HT1080 (cell line): Measurements from ENCODE around the gene IFNG. TPM values are rescaled to one million over a fixed set of nuclear protein-coding genes. Genes with fewer than 3 reads are reported as not detected.

Experiments used
- DNase-seq: peaks from one replicate; pipeline ENCODE4 v3.0.0-alpha.2; 2015; ENCODE audit warnings: low read depth
- total RNA-seq: library from RNA; depleted of rRNA; stranded (reverse); fragments of >200 nt; shearing (Covaris generic); gene quantifications from 2 replicates; pipeline ENCODE4 v1.2.3, GENCODE V29; 2014

IFNG gene
- total RNA-seq, 1 experiment from 2014 or later: not detected

DNA sequence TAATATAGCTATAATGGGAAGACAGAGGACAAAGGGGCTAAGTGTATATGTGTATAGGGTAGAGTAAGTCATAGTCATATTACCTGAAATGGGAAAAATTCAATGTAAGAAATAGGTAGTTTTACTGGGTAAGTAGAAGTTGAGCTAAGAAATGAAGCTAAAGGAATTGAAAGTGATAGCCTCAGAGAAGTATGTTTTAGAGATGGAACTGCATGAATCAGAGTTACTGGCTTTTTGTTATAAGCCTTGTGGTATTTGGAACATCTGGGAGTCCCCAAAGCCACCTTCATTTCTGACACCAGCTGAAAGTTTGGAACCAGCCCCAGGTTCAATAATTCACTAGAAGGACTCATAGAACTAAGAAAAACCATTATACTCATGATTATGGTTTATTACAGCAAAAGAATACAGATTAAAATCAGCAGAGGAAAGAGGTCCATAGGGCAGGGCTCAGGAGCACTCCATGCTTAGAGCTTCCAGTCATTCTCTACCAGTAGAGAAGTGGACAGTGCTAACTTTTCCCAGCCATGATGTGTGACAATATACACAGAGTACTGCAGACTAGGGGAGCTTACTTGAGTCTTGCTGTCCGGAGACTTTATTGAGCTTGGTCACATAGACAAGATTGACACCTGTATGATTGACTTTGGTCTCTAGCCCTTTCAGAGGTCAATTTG is 9.8 kb upstream of the IFNG start:
- no peak for DNase-seq

DNA sequence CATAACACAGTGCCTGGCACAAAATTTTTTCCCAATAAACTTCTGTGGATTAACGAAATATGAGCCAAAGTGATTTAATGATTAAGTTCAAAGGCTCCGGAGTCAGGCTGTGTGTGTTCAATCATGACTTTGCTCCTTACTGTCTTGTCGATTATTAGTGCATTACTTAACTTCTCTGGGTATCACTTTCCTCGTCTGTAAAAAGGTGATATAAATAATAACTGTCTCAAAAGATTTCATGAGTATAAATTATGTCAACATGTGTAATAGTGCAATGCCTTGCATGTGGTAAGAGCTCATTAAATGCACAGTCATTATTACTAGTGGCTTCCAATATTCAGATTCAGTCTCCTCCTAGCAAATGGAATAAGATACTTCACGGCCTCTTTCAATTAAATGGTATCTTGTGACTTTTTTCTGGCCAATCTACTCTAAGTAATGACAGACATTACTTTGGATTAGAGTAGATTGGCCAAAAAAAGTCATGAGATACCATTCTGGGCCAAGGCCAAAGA is 6.8 kb upstream of the IFNG start:
- no peak for DNase-seq

DNA sequence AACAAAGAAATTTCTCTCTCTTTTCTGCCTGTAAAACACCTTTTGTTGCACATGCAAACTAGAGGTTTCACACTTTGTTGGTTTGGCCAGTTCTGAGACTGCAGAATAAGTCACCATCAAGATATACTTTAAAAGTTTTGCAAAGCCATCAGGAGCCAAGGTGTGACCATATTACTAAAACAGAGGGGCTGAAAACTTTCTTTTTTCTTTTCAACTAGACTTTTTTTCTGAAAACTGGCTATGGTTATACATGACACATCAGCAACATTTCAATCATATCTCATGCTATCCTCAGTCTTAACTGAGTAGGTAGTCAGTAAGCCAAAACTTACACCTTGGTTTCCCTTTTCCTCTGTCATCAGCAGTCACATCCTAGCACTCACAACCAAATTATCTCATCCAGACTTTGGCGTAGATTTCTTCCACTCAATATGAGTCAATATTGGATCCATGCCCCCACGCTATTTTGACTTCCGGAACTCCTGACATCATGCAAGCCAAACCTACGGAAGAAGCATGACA is 4.1 kb upstream of the IFNG start:
- DNase-seq: peak; percentile 46

DNA sequence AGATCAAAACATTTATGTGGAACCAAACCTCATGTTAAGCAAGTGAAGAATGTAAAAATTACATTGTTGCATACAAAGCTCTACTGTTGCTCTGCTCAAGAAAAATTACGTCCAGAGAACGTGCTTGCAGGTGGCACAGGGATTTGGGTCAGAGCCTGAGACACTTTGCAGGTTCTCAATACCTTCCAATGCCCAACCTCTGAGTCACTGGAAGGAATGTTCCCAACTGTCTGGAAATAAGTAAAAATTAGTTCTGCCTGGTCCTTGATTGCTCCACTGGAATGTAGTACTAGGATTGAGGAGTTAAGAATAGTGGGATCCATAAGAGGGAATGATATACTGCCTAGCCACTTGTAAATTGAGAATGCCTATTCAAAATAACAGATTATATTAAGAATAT is 2.8 kb upstream of the IFNG start:
- DNase-seq: no peak

DNA sequence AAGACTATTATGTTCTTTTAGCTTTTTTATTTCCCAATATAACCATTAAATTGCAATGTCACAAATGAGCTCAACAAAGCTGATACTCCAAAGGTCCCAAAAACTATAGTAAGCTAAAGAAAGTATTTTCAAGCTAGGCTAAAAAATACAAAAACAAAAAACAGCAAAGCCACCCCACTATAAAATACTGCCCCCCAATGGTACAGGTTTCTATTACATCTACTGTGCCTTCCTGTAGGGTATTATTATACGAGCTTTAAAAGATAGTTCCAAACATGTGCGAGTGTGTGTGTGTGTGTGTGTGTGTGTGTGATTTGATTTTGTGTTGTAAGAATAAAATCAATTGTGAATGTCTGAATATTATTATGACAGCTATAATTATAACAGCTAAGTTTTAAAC is 1.1 kb downstream of the IFNG start:
- DNase-seq: no peak

DNA sequence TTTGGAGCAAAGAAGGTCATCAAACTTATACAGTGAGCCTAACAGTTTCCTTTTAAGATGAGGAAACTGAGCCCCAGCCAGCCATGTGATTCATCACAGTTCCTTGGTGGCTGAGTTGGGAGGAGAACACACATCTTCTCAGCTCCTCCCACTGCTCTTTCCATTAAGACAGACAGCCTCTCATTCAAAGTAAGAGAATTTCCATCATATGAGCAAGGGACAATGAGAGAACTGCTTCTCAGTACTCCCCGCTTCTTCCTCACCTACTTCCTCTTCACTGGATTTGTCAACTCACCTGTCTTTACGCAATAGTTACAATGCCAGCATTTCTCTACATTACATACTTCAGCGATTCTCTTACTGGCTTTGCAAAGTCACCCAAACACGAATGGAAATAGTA is 2.2 kb downstream of the IFNG start:
- no peak for DNase-seq

DNA sequence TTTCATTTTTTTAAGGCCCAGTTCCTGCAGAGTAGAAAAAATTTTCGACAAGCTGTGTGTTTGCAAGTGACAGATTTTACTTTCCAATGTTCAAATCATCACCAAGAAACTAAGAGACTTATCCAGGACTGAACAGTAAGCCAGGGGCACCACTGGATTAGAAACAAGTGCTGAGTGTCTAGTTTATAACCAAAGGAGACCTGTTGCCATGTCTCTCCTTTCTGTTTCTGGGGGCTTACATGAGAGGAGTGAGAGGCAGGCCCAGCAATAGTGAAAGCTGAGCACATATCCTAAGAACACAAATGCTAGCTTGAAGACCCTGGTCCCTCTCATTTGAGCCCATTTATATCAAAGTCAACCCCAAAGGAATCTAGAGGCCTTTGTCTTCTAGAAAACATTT is 2.9 kb downstream of the IFNG start:
- no peak for DNase-seq

DNA sequence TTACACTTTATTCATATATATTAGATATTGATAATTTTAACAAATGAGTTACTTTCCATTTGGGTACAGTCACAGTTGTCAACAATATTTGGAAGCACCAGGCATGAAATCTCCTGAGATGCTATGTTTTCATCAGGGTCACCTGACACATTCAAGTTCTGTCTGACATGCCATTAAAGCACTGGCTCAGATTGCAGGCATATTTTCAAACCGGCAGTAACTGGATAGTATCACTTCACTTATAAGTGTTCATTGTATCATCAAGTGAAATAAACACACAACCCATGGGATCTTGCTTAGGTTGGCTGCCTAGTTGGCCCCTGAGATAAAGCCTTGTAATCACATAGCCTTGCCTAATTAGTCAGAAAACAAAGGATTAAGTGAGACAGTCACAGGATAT is 4.8 kb downstream of the IFNG start:
- no peak for DNase-seq

DNA sequence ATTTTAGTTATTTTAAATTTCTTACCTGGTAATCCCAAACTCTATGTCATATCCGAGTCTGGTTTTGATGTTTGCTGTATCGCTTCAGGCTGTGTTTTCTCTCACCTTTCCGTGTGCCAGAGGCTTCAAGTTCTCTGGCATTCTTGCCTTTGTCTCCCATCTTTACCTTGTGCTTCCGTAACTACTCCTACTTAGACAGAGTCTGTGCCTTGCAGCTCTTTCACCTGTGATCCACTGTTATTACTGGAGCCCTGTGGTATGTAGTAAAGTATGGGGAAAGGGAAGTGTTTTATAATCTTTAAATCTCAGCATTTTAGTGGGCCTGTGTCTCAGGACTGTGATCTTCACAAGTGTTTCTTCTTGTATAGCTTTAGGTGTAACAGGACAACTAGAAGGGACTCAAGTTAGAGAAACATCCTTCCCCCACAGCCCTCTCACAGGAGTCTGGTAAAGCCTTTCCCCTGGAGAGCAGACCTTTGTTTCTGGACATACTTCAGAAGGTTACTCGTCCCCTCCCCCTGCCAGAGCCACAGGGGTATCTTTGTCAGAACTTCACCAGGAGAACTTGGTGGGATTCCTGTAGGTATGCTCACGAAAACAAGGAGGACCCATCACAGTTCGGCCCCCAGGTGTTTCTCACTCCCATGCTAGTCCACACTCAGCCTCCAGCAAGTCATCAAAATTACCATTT is 11.1 kb downstream of the IFNG start:
- DNase-seq: no peak

DNA sequence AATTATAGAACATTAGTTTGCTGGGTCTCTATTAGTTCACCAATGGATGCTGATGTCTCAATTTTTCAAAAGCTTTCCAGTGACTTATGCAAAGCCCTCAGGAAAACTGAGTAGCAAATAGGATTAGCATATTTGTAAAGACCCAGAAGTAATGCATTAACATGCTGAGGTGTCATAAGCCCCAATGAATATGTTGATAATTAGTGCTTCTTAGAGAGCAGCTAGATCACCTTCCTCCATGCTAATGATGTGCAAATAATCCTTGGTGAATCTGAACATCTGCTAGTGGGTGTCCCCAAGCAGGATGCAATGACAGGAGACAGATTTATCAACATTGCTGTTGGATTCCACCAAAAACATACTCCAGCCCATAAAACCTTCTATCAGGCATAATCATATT is 19.0 kb downstream of the IFNG start:
- DNase-seq: no peak

DNA sequence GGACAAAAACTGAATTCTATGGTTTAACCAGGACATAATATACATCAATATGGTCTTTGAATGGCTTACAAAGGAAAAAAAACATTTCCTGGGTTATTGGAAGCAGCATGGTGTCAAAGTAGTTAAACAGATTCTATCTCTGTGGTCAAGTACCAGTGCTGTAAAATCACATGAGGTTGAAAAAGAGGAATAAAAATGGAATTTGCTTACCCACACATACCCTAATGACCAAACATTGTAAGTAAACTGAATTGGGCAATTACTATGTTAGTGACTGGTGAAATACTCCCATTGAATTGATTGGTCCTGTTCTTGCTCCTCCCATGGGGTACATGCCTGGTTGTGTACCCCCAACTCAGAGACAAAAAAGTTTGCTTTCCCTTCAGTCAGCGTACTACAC is 19.6 kb downstream of the IFNG start:
- DNase-seq: no peak

DNA sequence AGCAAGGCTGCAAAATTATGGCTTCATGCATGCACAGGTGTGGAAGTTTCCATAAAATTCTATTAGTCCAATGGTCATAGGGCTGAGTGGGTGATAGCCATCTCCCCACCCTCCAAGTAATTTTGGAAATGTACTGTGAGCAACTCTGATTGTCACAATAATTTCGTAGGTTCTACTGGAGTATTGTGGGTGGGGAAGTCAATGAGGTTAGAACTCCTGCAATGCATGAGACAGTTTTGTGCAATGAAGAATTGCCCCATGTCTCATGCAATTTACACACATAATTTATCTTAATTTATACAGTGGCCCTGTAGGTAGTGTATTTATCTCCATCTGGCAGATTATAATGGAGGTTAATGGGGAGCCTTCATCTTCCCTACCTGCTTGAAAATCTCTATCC is 20.5 kb downstream of the IFNG start:
- no peak for DNase-seq

DNA sequence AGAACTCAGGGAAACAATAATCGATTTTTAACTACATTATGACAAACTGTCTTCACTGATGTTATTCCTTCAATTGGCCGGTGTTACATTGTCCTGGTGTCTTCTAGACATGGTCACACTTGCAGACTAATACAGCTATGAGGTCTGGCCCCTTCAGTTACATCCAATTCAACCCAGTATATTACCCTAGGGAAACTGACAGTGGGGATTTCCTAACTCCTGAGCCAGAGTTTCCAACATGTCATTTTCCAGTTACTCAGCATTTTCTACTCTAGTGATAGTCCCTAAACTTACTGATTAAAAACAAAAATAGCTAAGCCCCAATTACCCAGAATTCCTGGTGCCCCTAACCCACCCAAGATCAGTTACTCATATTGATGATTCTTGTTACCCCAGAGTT is 21.1 kb downstream of the IFNG start:
- DNase-seq: no peak

DNA sequence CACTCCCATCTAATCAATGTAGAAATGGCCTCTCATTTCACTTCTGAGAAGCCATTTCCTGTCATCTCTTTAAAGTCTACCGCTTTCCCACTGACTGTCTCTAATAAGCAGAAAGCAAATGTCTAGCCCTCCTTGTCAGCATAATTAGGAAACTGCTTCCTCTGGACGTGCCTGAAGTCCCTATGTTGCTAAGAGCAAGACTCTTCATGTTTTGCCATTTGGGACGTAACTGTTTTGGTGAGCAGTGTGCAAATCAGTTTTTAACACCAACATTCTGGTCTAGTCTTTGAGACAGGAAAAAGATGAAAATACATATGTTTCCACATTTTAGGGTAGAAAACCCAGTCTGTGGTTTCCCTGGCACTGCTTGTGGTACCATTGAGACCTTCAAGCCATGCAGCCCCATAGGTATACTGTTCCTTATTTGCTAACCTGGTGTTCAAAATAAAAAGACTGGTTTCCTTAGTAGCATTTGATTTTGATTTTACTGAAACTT is 22.2 kb downstream of the IFNG start:
- no peak for DNase-seq

DNA sequence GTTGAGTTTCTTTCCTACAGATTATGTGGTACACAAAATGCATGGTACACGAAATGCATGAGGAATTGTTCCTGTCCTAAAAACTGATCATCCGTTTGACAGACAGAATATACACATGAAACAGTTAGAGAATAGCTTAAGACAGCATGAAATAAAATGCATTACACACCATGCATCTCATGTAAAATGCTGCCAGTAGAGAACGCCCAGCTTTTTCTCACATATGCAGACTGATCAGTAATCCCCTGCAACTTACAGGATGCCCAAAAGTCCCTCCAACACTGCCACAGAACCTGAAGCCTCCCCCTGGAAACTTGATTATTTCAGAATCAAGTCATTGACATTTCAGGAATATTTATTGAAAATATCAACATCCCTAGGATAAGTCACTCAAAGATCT is 24.0 kb downstream of the IFNG start:
- DNase-seq: no peak

DNA sequence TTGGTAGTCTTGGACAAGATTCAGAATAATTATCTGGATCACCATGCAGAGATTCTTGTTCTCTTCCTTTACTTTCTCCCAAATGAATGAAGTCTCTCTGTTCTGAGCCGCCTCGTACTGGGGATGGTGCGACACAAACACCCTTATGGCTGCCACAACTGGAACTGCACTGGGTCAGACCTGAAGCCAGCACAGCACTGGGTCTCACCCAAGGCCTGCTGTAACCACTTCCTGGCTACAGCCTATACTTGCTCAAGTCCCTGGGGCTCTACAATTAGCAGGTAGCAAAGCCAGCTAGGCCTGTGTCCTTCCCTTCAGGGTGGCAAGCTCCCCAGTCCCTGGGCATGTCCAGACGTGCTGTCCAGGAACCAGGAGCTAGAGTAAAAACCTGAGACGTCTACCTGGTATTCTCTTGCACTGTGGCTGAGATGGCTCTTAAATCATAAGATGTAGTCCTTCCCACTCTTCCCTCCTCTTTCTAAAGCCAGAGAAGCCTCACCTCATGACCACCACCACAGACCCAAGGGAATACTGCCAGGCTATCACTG is 27.6 kb downstream of the IFNG start:
- DNase-seq: no peak

DNA sequence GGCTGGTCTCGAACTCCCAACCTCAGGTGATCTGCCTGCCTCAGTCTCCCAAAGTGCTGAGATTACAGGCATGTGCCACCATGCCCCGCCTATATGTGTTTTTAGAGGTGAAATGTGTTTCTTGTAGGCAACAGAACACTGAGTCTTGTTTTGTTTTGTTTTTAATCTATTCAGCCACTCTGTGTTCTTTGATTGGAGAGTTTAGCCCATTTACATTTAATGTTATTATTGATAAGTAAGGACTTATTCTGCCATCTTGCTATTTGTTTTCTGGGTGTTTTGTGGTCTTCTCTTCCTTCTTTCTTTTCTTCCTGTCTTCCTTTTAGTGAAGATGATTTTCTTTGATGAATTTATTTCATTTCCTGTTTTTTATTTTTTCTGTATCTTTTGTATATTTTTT is 29.6 kb downstream of the IFNG start:
- no peak for DNase-seq

DNA sequence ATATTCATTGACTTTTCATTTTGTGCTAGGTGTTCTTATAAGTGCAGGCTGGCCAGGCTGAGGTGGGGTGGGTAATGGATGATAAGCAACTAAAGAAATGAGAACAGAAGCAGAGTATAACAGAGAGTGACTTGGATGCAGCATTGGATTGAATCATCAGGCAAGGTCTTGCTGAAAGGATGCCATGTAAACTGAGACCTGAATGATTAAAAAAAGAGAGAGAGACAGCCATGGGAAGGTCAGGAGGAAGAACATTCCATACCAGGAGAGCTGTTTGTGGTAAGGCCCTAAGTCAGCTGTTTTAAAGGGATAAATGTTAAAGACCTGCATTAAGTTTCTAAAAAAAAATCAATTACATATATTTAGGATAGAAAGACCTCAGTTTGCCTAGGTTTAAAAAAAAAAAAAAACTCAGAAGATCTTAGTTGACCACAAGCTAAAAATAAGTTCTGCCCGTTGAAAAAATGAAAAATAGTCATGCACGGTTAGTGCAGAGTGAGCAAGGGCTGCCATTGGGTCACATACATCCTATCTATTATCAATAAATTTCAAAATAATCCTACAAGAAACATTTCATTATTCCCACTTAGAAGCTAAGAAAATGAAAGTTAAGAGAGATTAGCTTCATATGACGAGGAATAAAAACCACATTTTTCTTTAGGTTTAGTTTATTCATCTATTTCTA is 37.2 kb downstream of the IFNG start:
- DNase-seq: peak; percentile 8

DNA sequence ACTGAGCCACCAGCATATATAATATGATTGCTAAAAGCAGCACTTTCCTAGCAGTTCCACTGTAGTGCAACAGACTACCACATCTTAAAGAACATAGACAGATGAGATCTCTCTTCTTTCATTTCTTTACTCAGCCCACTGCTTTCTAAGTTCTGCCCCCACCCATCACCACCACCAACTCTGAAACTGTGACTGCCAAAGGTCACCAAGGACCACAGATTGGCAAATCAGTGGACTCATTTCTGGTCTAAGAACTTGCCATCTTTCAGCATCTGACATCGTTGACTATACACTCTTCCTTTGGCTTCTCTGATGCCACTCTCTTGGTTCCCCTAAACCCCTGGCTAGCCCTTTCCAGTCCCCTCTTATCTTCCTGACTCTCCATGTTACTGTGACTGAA is 38.4 kb downstream of the IFNG start:
- DNase-seq: no peak

DNA sequence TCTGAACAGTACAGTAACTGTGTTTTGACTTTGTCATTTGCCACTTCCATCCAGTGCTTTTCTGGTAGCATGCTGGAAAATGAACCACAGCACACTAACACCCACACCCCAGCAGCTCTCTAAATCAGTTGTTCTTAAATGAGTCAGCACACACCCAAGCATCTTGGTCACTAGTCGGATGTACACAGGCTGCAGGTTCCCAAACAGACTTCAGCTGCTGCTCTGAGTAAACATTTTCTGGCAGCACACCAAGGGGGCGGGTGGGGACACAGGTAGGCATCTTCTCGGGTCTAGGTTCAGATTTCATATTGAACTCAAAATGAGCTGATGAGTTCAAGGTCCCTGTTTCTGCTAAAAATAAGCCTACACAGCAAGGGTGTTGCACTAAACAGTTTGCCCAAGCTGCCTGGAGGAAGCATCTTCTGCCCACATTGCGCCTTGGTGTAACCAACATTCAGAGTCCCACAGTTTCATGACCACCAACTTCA is 39.8 kb downstream of the IFNG start:
- no peak for DNase-seq

DNA sequence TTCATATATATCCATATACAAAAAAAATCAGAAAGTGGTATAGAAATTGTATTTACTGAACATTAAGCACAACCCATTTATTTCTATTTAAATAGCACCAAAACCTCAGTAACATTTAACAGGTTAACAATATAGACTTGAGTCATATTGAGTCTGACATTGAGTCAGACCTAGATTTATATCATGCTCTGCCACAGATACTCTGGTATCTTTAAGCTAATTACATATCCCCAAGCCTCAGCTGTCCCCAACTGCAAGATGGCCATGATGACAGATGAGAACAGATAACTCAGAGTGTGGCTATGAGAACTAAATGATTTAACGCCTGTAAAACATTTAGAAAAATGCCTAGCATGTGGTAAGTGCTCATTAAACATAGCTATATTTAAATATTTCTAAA is 40.3 kb downstream of the IFNG start:
- no peak for DNase-seq
